Activated CD8-positive, alpha-beta memory T cell treated with anti-CD3 and anti-CD28 coated beads for 24 hours (primary cell): ENCODE results near the gene IL19.

Experiments used
- DNase-seq: peaks from one replicate; pipeline ENCODE4 v3.0.0-alpha.2; 2020

The IL19 gene

GRCh38 chr1:206866062-206866461 lies 95.5 kb downstream of the IL19 start:
- no peak for DNase-seq

GRCh38 chr1:206867239-206867638 lies 96.7 kb downstream of the IL19 start:
- DNase-seq = no peak

DNA sequence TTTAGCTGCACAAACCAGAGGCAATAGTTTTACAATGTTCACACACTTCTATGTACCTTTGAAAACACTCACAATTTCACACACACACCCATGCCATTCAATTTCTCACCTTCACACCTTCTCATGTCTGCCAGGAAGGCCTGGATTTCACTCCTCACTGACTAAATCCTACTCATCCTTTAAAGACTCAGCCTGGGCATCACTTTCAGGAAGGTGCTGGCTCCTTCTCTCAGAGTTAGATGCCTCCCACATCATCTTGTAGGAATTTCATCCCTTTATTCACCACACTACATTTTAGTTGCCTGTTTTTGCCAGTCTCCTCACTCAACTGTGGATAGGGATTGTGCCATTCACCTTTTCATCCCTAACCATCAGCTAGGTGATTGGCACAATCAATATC lies 97.1 kb downstream of the IL19 start:
- DNase-seq = no peak

DNA sequence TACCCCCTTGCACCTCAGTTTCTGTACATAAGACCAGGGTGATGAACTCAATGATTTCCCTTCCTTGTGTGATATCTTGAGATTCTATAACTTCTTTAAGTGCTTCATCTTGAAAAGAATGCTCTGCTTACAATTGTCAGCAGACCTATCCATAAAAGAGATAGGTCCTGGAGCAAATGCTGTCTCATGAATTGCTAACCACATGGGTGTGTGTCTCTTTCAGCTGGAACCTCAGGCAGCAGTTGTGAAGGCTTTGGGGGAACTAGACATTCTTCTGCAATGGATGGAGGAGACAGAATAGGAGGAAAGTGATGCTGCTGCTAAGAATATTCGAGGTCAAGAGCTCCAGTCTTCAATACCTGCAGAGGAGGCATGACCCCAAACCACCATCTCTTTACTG lies 97.7 kb downstream of the IL19 start:
- DNase-seq = no peak

GRCh38 chr1:206872139-206872538 lies 101.6 kb downstream of the IL19 start:
- no peak for DNase-seq

GRCh38 chr1:206873603-206874188 lies 103.1 kb downstream of the IL19 start:
- no peak for DNase-seq

DNA sequence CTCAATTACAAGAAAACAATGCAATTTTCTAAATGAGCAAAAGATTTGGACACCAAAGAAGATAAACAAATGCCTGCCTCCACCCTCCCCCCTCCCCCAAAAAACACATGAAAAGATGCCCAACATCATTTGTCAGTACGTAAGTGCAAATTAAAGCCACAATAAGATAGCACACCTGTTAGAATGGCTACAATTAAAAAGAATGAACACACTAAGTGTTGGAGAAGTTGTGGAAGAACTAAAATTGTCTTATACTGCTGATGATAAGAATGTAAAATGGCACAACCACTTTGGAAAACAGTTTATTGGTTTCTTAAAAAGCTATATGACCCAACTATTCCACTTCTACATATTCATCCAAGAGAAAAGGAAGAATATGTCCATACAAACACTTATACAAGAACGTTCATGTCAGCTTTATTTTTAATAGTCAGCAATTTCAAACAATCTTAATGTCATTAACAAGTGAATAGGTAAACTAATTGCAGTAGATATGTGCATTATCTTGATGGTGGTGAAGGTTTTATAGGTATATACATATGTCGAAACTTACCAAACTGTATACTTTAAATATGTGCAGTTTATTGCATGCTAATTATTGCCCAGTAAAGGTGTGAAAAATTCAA lies 105.3 kb downstream of the IL19 start:
- DNase-seq = no peak

GRCh38 chr1:206878456-206878855 lies 107.9 kb downstream of the IL19 start:
- no peak for DNase-seq

GRCh38 chr1:206880314-206880713 lies 109.7 kb downstream of the IL19 start:
- DNase-seq = no peak

GRCh38 chr1:206882555-206882954 lies 112.0 kb downstream of the IL19 start:
- DNase-seq = no peak

- no peak for DNase-seq
Measured at GRCh38 chr1:206883160-206883559, 112.6 kb downstream of the IL19 start.

DNA sequence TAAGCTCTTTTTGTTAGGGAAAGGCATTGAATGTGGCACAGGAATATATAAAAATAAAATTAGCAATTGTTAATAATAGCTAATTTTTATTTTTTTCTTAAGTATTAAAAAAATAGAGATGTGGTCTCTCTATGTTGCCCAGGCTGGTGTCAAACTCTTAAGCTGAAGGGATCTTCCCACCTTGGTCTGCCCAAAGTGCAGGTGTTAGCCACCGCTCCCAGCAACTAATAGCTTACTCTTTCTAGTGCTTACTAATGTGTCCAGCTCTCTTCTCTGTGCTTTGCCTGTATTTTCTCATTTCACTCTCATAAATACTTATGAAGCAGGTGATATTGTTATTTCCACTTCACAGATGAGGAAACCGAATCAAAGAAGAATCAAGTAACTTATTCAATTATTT lies 113.3 kb downstream of the IL19 start:
- no peak for DNase-seq

- no peak for DNase-seq
Measured at GRCh38 chr1:206885341-206886060, 114.9 kb downstream of the IL19 start.

- no peak for DNase-seq
Measured at GRCh38 chr1:206886831-206887230, 116.3 kb downstream of the IL19 start.

DNA sequence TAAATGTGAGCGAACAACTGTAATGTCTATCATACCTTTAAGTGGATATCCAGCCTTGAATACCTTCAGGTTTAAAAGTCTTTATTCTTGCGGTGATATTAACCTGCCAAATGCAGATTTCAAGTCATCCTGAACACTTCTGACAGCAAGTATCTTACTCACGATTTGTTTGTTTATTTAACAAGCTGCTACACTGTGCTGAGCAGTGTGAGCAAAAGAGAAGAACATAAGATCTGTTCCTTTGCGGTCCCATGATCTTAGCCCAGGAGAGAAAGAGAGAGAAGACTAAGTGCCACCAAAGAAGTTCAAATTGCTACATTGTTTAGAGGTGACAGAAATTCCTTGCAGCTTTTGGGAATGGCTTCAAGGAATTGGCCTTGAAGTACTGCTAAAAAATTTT lies 117.1 kb downstream of the IL19 start:
- no peak for DNase-seq

- DNase-seq = no peak
Measured at GRCh38 chr1:206890125-206891060, 119.8 kb downstream of the IL19 start.

DNA sequence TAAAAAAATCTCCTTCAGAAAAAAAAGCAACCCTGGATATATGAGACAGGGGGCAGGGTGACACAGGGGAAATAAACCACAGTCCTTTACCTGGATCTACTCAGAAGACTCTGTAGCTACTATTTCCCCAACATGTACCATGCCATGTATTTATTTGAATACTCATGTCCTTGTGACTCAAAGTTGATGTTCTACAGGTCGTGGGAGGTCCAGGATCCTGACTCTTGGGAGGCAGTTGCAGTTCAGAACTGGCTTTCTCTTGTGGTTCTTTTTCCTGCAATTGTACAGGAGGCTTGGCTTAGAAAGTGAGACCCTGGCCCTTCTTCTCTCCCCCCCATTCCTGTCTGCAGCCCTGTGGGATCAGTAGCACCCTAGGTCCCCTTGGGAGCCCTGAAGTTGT lies 120.8 kb downstream of the IL19 start:
- no peak for DNase-seq
